Heart right ventricle (tissue), 16 donors: ENCODE data around the gene PID1. TPM values are rescaled to one million over a fixed set of nuclear protein-coding genes. Genes with fewer than 3 reads are reported as not detected.

Experiments used
- ATAC-seq, 8 donors: fragments of 200-7000 bp; cut with Tn5 transposase; one replicate each; pipeline ENCODE4 v1.9.1; 2020; ENCODE audit warnings: mild to moderate bottlenecking in 8 of 8, moderate library complexity in 8 of 8, moderate number of reproducible peaks in 1 of 8
- DNase-seq, 2 donors: peaks; one replicate each; pipeline ENCODE4 v3.0.0-alpha.2; 2020
- H3K27ac ChIP-seq, 10 donors: fragments of 200-600 bp; sonication (generic) in 2 of 10; one replicate each; pipeline versions ENCODE4 v1.5.0 to v1.8.0; 2020 to 2022; ENCODE audit warnings: mild to moderate bottlenecking in 3 of 10
- H3K27me3 ChIP-seq, 7 donors: fragments of 200-600 bp; one replicate each; pipeline ENCODE4 v1.8.0; 2021 to 2022; ENCODE audit warnings: mild to moderate bottlenecking in 2 of 7
- H3K36me3 ChIP-seq, 9 donors: fragments of 200-600 bp; sonication (generic) in 1 of 9; one replicate each; pipeline versions ENCODE4 v1.5.0 to v1.8.0; 2020 to 2022; ENCODE audit warnings: mild to moderate bottlenecking in 2 of 9
- H3K4me1 ChIP-seq, 9 donors: fragments of 200-600 bp; sonication (generic) in 1 of 9; one replicate each; pipeline versions ENCODE4 v1.5.0 to v1.8.0; 2020 to 2022; ENCODE audit warnings: mild to moderate bottlenecking in 4 of 9
- H3K4me3 ChIP-seq, 10 donors: fragments of 200-600 bp; sonication (generic) in 2 of 10; one replicate each; pipeline versions ENCODE4 v1.5.0 to v1.8.0; 2020 to 2022; ENCODE audit warnings: mild to moderate bottlenecking in 7 of 10, moderate library complexity in 2 of 10
- H3K9me3 ChIP-seq, 11 donors: fragments of 200-600 bp in 10 of 11; sonication (generic) in 2 of 11; one replicate each; pipeline versions ENCODE4 v1.5.0 to v1.8.0; 2013 to 2022; ENCODE audit warnings: mild to moderate bottlenecking in 2 of 11, control low read depth in 1 of 11, moderate library complexity in 1 of 11
- WGBS, 2 donors: extraction: QIAGEN DNeasy Blood & Tissue Kit; methylation state at CpG; one replicate each; pipeline ENCODE4 v1.1.7; 2013; ENCODE audit warnings: inconsistent platforms in 1 of 2; 5-methylcytosine and 5-hydroxymethylcytosine counted together
- intact Hi-C, 10 donors: fragments of 100-400 bp; cut with DNase I; formaldehyde crosslinking; loops; one replicate each; pipeline versions ENCODE4 v1.11.1 to v1.14.2; 2022
- polyA plus RNA-seq, 2 donors: library from polyadenylated mRNA; stranded (reverse); fragments of 200-250 nt; gene quantifications; one replicate each; pipeline ENCODE4 v1.2.3, GENCODE V29; 2013
- total RNA-seq, 10 donors: library from RNA; stranded (reverse); fragmentation: NEBNext Ultra II Directional in 3 of 10; extraction: Animal tissue kit (Norgen Biotek cat#: 25700) in 3 of 10; gene quantifications; one replicate each; pipeline versions ENCODE4 v1.2.1 to v1.2.4, GENCODE V29; 2021 to 2023
- TF ChIP-seq, protein P1 (sequence below), 9 donors: fragments of 200-600 bp; sonication (generic) in 2 of 9; IDR thresholded peaks; one replicate each; pipeline versions ENCODE4 v1.5.0 to v1.8.0; 2021 to 2022; ENCODE audit warnings: antibody characterized with exemption in 9 of 9, mild to moderate bottlenecking in 5 of 9, moderate library complexity in 1 of 9
- donor health status: Arrhythmogenic right ventricular cardiomyopathy.
- donor health status: ischemic (EF 13 %, LVEDD 7.1; RV severe dilation, severe dysfunction).
- donor health status: healthy with polysubstance abuse.
- donor health status: DM: no; HTN: yes; CAD: no.
- donor health status: DM: no; HTN: no; CAD: no.
- donor health status: ischemic (EF 25% LVEDD 6.9; RV normal size, moderate dysfunction).
- donor health status: ischemic (EF 25% LVEDD 5.7; RV mildly dilated, moderate dysfunction).
- donor health status: healthy.
- donor health status: DM: yes; HTN: yes; CAD: no.
- donor health status: Ischemic cardiomyopathy.
- donor health status: ischemic (EF 35%, LVEDD 5.7; RV mildly dilated, moderate dysfunction).
- donor health status: nonischemic (EF 11% LVEDD 7.7; RV severe dilation, severe dysfunction).
- donor health status: DM: yes; HTN: yes; CAD: no.
- donor health status: PGD.
- donor health status: ischemic (EF 29% LVEDD 5.4; RV normal size, mild dysfunction).
- donor health status: nonischemic (EF 23%, LVEDD 6.1; RV moderate dilation, normal function).

Gene PID1
- total and polyA plus RNA-seq, 12 donors = 3.6 to 12.0 (median 6.1) TPM

DNA sequence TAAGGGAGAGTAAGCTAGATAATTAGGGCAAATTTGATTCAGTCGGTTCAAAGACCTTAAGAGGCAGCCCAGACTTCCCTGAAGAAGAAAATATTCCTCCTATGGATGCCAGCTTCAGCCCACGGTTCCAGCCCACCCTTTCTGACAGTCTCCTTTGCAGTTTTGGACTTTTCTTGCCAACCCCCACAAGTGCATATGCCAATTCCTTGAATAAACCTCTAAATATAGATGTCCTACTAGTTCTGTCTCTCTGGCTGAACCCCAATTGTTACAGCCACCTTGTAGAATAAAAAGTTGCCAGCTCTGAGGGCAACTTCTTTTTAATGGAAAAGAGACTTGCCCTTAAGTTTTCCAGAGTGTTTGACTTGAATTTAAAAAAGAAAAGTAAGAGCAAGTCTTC is 111.7 kb downstream of the PID1 start:
- Histone ChIP-seq H3K27me3 (no peaks in the 10 kb centered on the region), H3K9me3 (peaks cover 0 to 12% (median 0%) of the 10 kb centered on the region in 11 donors), H3K36me3 (no peaks in the 10 kb centered on the region), H3K4me3 (no peak overlapping the region), H3K27ac (no peak overlapping the region), H3K4me1 (peaks cover 0 to 9% (median 0%) of the 10 kb centered on the region in 9 donors)
- DNase-seq = no peak
- intact Hi-C loops = no loop called here
- WGBS, 2 donors = 64 to 68% methylated on average over 2 of the region's 2 CpGs
- no peak for ATAC-seq
- TF ChIP-seq, protein P1, sequence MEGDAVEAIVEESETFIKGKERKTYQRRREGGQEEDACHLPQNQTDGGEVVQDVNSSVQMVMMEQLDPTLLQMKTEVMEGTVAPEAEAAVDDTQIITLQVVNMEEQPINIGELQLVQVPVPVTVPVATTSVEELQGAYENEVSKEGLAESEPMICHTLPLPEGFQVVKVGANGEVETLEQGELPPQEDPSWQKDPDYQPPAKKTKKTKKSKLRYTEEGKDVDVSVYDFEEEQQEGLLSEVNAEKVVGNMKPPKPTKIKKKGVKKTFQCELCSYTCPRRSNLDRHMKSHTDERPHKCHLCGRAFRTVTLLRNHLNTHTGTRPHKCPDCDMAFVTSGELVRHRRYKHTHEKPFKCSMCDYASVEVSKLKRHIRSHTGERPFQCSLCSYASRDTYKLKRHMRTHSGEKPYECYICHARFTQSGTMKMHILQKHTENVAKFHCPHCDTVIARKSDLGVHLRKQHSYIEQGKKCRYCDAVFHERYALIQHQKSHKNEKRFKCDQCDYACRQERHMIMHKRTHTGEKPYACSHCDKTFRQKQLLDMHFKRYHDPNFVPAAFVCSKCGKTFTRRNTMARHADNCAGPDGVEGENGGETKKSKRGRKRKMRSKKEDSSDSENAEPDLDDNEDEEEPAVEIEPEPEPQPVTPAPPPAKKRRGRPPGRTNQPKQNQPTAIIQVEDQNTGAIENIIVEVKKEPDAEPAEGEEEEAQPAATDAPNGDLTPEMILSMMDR (IDR thresholded peaks at IDR 0.05) = no peak

GRCh38 chr2:229154381-229154780 is 116.7 kb downstream of the PID1 start:
- Histone ChIP-seq H3K27me3 (no peaks in the 10 kb centered on the region), H3K4me1 (no peaks in the 10 kb centered on the region), H3K27ac (no peak overlapping the region), H3K36me3 (no peaks in the 10 kb centered on the region), H3K9me3 (peaks cover 0 to 9% (median 0%) of the 10 kb centered on the region in 11 donors), H3K4me3 (no peak overlapping the region)
- 74 to 85% methylated on average over 6 of the region's 6 CpGs for WGBS, 2 donors
- TF ChIP-seq, protein P1 (IDR thresholded peaks at IDR 0.05) = no peak
- DNase-seq (no peak), ATAC-seq (no peak)
- intact Hi-C loops = no loop called here

- no peaks in the 10 kb centered on the region for H3K36me3 ChIP-seq
- intact Hi-C loops = no loop called here
- 79 to 80% methylated on average over 4 of the region's 4 CpGs for WGBS, 2 donors
These were observed 117.1 kb downstream of the PID1 start for GRCh38 chr2:229153951-229154350.

DNA sequence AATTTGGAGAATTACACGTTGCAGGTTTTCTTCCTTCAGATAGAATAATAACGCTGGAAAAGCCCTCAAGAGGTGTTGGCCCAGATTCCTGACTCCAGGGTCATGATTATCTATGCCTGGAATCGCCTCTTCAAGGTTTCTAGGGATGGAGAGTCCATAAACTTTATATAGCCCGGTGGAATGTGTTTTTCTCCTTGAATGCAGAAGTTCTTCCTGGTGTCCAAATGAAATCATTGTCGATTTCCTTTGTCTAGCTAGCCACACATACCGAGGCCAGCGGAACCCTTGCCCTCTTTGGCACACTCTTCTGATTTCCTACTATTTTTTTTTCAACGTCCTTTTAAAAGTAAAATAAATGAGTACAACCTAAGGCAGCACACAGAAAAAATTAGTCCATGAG is 117.8 kb downstream of the PID1 start:
- Histone ChIP-seq H3K4me1 (no peaks in the 10 kb centered on the region), H3K4me3 (no peak overlapping the region), H3K36me3 (no peaks in the 10 kb centered on the region), H3K9me3 (no peaks in the 10 kb centered on the region), H3K27ac (no peak overlapping the region), H3K27me3 (no peaks in the 10 kb centered on the region)
- TF ChIP-seq, protein P1 (IDR thresholded peaks at IDR 0.05) = no peak
- WGBS, 2 donors = 51 to 69% methylated on average over 8 of the region's 8 CpGs
- ATAC-seq = no peak
- intact Hi-C loops = no loop called here
- no peak for DNase-seq

More at GRCh38 chr2:229153951-229154350, 117.1 kb downstream of the PID1 start:
- no peaks in the 10 kb centered on the region for H3K27me3 ChIP-seq
- H3K9me3 ChIP-seq = peaks cover 0 to 5% (median 0%) of the 10 kb centered on the region in 11 donors
- no peak for ATAC-seq
- TF ChIP-seq, protein P1 (IDR thresholded peaks at IDR 0.05) = no peak
- no peak for DNase-seq
- no peak overlapping the region for H3K27ac ChIP-seq
- no peaks in the 10 kb centered on the region for H3K4me1 ChIP-seq
- H3K4me3 ChIP-seq = no peak overlapping the region
